Dendritic cell treated with granulocyte-macrophage colony-stimulating factor and Interleukin-4, amounts not matched to agents 40 ng/mL and 50 ng/mL, for 4 days (primary cell): Measurements from ENCODE around the gene ZNRF3.

Source experiments
- H3K27ac Mint-ChIP-seq: one replicate; pipeline ENCODE4 v1.8.0; 2022; ENCODE audit warnings: mild to moderate bottlenecking, mixed read lengths
- H3K27me3 Mint-ChIP-seq: one replicate; pipeline ENCODE4 v1.8.0; 2022; ENCODE audit warnings: mild to moderate bottlenecking, mixed read lengths
- H3K36me3 Mint-ChIP-seq: one replicate; pipeline ENCODE4 v1.8.0; 2022; ENCODE audit warnings: low read depth, mixed read lengths
- H3K4me1 Mint-ChIP-seq: one replicate; pipeline ENCODE4 v1.8.0; 2022; ENCODE audit warnings: low read depth, mixed read lengths
- H3K4me3 Mint-ChIP-seq: one replicate; pipeline ENCODE4 v1.8.0; 2022; ENCODE audit warnings: mild to moderate bottlenecking, moderate library complexity, mixed read lengths
- H3K9me3 Mint-ChIP-seq: one replicate; pipeline ENCODE4 v1.8.0; 2022; ENCODE audit warnings: mixed read lengths
- intact Hi-C: fragments of 100-400 bp; cut with micrococcal nuclease; formaldehyde crosslinking; loops from one replicate; pipeline ENCODE4 v1.15.0; 2022

The ZNRF3 gene

DNA sequence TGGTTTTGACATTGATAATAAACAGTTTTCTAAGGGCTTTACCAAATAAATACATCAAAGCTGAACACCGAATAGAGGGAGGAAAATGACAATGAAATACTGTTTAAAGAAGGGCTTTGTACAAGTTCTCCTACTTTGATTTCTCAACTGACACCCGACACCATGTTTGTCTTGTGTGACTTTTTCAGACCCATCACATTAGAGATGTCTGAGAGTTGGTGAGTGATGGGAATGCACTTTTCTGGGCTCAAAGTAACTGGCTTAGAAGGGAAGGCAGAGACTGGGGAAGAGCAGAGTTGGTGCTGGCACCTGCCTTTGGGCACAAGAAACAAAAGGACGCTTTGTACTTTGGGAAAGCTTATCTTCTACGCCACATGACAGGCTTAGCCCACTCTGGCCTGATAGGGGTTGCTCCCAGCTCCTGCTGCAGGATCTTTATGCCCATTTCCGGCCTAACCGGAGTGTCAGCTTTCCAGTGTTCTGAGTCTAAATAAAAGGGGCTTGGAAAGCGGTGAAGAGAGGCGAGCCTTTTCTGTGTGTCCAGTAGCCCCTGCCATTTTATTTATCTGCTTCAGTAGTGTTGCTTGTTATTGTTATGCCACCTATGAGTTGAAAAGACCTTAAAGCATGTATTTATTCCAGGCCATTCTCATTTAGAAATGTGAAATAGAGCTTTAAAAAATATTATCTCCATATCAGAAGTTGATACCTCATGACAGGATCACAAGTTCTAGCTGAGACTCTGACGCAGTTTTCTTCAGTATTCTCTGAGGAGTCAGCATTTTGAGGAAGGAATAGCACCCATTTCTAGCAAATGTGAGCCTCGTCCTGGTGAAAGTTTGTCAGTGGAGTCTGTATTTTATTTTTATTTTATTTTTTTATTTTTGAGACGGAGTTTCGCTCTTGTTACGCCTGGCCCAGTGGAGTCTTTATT, 213.6 kb downstream of the ZNRF3 start:
- peaks cover 6% of the 10 kb centered on the region for H3K27me3 Mint-ChIP-seq
- no peak overlapping the region for H3K27ac Mint-ChIP-seq
- H3K36me3 Mint-ChIP-seq: no peaks in the 10 kb centered on the region
- intact Hi-C loops: no loop called here
- peaks cover 3% of the 10 kb centered on the region for H3K4me1 Mint-ChIP-seq
- no peak overlapping the region for H3K4me3 Mint-ChIP-seq
- H3K9me3 Mint-ChIP-seq: no peaks in the 10 kb centered on the region

DNA sequence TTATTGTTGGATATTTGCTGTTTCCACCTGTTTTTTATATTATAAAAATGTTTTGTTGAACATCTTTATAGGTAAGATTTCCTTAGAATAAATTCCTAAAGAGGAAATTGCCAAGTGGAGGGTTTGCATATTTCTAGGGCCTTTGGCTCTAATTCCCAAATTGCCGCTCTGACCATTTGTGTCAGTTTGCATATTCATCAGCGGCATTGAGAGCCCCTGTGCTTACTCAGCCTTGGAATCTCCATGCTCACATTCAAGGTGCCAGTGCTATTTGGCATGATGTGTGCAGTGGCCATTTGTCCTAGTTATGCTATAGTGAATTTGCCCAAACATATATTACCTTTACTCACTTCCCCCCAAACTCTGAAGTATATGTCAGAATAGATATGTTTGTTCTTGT, 214.9 kb downstream of the ZNRF3 start:
- H3K27me3 Mint-ChIP-seq: peaks cover 6% of the 10 kb centered on the region
- H3K36me3 Mint-ChIP-seq: no peaks in the 10 kb centered on the region
- intact Hi-C loops: no loop called here
- H3K4me3 Mint-ChIP-seq: no peak overlapping the region
- no peaks in the 10 kb centered on the region for H3K4me1 Mint-ChIP-seq
- no peak overlapping the region for H3K27ac Mint-ChIP-seq
- H3K9me3 Mint-ChIP-seq: no peaks in the 10 kb centered on the region

DNA sequence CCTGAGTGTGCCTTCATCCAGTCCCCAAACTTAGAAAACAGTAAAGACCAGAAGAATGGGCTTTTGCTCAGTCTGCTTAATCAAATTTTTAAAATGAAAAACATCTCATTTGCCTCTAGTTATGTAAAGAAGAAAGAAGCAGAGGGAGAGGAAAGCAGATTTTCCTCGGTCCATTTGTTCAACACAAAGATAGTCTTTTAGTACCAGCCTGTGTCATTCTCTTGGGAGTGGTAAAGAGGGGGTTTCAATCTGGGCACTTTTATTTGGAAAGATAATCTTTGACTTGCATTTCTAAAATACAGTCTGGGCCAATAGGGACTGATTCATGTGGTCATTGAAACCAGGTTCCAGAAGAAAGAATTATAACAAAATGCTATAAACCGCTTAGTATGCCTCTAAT, 218.9 kb downstream of the ZNRF3 start:
- intact Hi-C loops: no loop called here
- Mint-ChIP-seq H3K4me1 (no peaks in the 10 kb centered on the region), H3K9me3 (no peaks in the 10 kb centered on the region), H3K27ac (no peak overlapping the region), H3K36me3 (no peaks in the 10 kb centered on the region), H3K27me3 (no peaks in the 10 kb centered on the region), H3K4me3 (no peak overlapping the region)

DNA sequence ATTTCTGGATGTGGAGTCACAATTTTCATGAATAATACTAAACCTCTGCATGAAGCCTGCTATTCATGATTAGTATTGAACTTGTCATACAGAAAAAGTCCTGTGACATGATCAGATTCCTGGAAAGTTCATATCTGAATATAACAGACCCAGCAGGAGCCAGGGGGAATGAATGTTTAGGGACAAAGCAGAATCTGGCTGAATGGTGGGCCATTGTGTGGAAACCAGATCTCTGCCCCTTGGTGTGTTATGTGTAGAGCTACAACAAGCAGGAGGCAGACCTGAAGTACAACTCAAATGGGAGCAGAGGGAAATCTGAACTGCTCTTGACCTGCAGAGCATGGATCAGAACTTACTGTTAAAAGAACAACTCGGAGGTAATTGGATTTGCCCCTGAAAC, 219.7 kb downstream of the ZNRF3 start:
- no peak overlapping the region for H3K4me3 Mint-ChIP-seq
- H3K27ac Mint-ChIP-seq: no peak overlapping the region
- H3K36me3 Mint-ChIP-seq: no peaks in the 10 kb centered on the region
- H3K4me1 Mint-ChIP-seq: no peaks in the 10 kb centered on the region
- intact Hi-C loops: no loop called here
- H3K27me3 Mint-ChIP-seq: no peaks in the 10 kb centered on the region
- H3K9me3 Mint-ChIP-seq: no peaks in the 10 kb centered on the region

DNA sequence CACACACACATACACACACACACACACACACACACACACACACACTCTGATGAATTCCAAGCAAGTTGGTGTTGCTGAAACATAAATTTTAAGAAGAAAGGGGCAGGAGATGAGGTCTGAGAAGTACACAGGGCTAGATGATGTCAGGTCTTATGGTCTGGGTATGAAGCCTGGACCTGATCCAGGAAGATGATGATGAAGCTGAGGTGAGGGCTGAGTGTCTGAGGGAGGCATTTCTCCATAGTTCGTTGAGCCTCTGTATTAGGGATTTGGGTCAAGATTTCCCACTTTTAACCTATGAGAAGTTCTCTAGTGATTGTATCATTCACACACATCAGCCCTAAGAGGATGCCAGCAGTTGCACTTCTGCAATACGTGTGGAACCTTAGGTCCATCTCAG, 222.1 kb downstream of the ZNRF3 start:
- Mint-ChIP-seq H3K9me3 (no peaks in the 10 kb centered on the region), H3K27me3 (peaks cover under 1% of the 10 kb centered on the region), H3K4me3 (no peak overlapping the region), H3K27ac (no peak overlapping the region), H3K4me1 (no peaks in the 10 kb centered on the region), H3K36me3 (no peaks in the 10 kb centered on the region)
- intact Hi-C loops: no loop called here

DNA sequence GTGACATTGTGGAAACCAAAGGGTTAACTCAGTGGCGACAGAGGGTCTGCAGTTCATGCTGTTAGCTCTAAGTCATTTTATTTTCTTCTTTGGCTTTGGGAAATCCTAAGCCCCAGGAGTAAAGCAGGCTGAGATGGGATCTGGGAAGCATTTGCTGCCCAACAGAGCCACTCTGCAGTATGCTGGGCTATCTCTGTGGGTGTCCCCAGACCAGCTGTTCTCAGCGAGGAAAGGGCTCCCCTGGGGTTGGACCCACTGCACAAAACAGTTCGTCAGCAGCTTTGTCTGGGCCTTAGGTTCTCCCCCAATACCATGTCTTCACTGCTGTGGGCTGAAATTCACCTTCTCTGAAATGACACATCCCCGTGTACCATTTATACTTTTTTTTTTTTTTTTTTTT, 223.5 kb downstream of the ZNRF3 start:
- intact Hi-C loops: no loop called here
- H3K36me3 Mint-ChIP-seq: no peaks in the 10 kb centered on the region
- H3K4me3 Mint-ChIP-seq: no peak overlapping the region
- no peaks in the 10 kb centered on the region for H3K4me1 Mint-ChIP-seq
- H3K27me3 Mint-ChIP-seq: peaks cover 4% of the 10 kb centered on the region
- H3K27ac Mint-ChIP-seq: no peak overlapping the region
- no peaks in the 10 kb centered on the region for H3K9me3 Mint-ChIP-seq
